K562 (cell line): Measurements from ENCODE around the gene USP20. TPM values are rescaled to one million over a fixed set of nuclear protein-coding genes. Genes with fewer than 3 reads are reported as not detected.

Experiments
- CBFA2T2 ChIP-seq: fragments of 450-650 bp; conservative IDR thresholded peaks from 2 replicates; pipeline ENCODE4 v1.6.1; 2017; ENCODE audit warnings: mild to moderate bottlenecking
- CBX1 ChIP-seq: sonication (generic); IDR thresholded peaks from 2 replicates; pipeline ENCODE4 v1.6.1; 2016; ENCODE audit warnings: antibody characterized with exemption, low read depth, mild to moderate bottlenecking
- CEBPZ ChIP-seq: fragments of 150-350 bp; IDR thresholded peaks from 2 replicates; pipeline ENCODE4 v1.6.1; 2014; ENCODE audit warnings: low read depth, mild to moderate bottlenecking, low read length, borderline replicate concordance
- CUX1 ChIP-seq: fragments of 200-800 bp; sonication (Bioruptor generic); IDR thresholded peaks from 2 replicates; pipeline ENCODE4 v1.6.1; 2016; ENCODE audit warnings: missing genetic modification characterization, missing compliant biosample characterization
- GATAD2A ChIP-seq: fragments of 450-650 bp; IDR thresholded peaks from 2 replicates; pipeline ENCODE4 v1.6.1; 2017
- HCFC1 ChIP-seq: IDR thresholded peaks from 2 replicates; pipeline ENCODE4 v1.6.1; 2012; ENCODE audit warnings: low read depth, low read length, improper control_type of control experiment
- RBFOX2 ChIP-seq: fragments of 200-400 bp; formaldehyde crosslinking; IDR thresholded peaks from 2 replicates; pipeline ENCODE4 v1.6.1; 2017; ENCODE audit warnings: low read depth, mild to moderate bottlenecking, low read length, moderate library complexity
- RUNX1 ChIP-seq: sonication (generic); IDR thresholded peaks from 2 replicates; pipeline ENCODE4 v1.6.1; 2016; ENCODE audit warnings: antibody characterized with exemption, low read depth
- STAT6 ChIP-seq: sonication (generic); formaldehyde crosslinking; IDR thresholded peaks from 2 replicates; pipeline ENCODE4 v1.8.1; 2023; ENCODE audit warnings: mild to moderate bottlenecking, missing genetic modification reagents
- TAL1 ChIP-seq: fragments of 450-650 bp; IDR thresholded peaks from 2 replicates; pipeline ENCODE4 v1.6.1; 2016; ENCODE audit warnings: mild to moderate bottlenecking
- TRIM28 ChIP-seq: fragments of 450-650 bp; IDR thresholded peaks from 2 replicates; pipeline ENCODE4 v1.6.1; 2017
- ZNF146 ChIP-seq: IDR thresholded peaks from one replicate; pipeline ENCODE4 v1.6.1; 2018; ENCODE audit warnings: missing compliant biosample characterization; ENCODE audit not compliant: unreplicated experiment
- ZNF277 ChIP-seq: fragments of 250-450 bp; sonication (Bioruptor Pico); IDR thresholded peaks from 2 replicates; pipeline ENCODE4 v1.8.0; 2022; ENCODE audit warnings: inconsistent platforms, mild to moderate bottlenecking, moderate library complexity, borderline replicate concordance
- ZNF282 ChIP-seq: sonication (generic); formaldehyde crosslinking; IDR thresholded peaks from 2 replicates; pipeline ENCODE4 v1.8.1; 2023; ENCODE audit warnings: missing genetic modification reagents
- ZNF76 ChIP-seq: fragments of 250-450 bp; sonication (Bioruptor Pico); IDR thresholded peaks from 2 replicates; pipeline ENCODE4 v1.4.0; 2020; ENCODE audit warnings: mild to moderate bottlenecking, moderate library complexity, borderline replicate concordance
- polyA plus RNA-seq, 8 experiments: library from polyadenylated mRNA; depleted of rRNA in 4 of 8; stranded (reverse) in 5 of 8; unstranded in 3 of 8; fragments of >200 nt; fragmentation: Nextera tagmentation in 2 of 8; fragmentation: Illumina TruSeq in 1 of 8; extraction: Ambion mirVana in 2 of 8; extraction: Trizol in 1 of 8; gene quantifications; 2 replicates each; pipeline versions ENCODE4 v1.2.1 to v1.2.3, GENCODE V29; 2011 to 2014; ENCODE audit warnings: inconsistent platforms in 1 of 8, missing spikeins in 1 of 8
- total RNA-seq, 7 experiments: library from RNA; depleted of rRNA in 6 of 7; stranded (reverse); fragments of >200 nt in 6 of 7; fragmentation: Illumina TruSeq in 2 of 7; extraction: Trizol in 2 of 7; gene quantifications; 2 replicates each; pipeline versions ENCODE4 v1.2.1 to v1.2.3, GENCODE V29; 2011 to 2021; ENCODE audit warnings: low replicate concordance in 1 of 7

Gene USP20
- total and polyA plus RNA-seq, 9 of the 15 experiments (the other 6 are each of a cell fraction or from before 2014, with no cell fraction given) = 1.9 to 136 (median 49.1) TPM

- TF ChIP-seq STAT6 (CRISPR knock-in tag) (no peak), ZNF282 (CRISPR knock-in tag) (no peak), ZNF277 (CRISPR knock-in tag) (no peak), TRIM28 (no peak), ZNF76 (CRISPR knock-in tag) (no peak), CBFA2T2 (peak; percentile 94), RBFOX2 (no peak), TAL1 (peak; percentile 94), RUNX1 (peak; percentile 91), ZNF146 (CRISPR knock-in tag) (no peak), HCFC1 (no peak), CEBPZ (no peak), GATAD2A (no peak), CBX1 (no peak), CUX1 (CRISPR knock-in tag) (no peak)
Measured at GRCh38 chr9:129910628-129911567, 75.6 kb downstream of the USP20 start (continued).
